Measurements from ENCODE around the gene REG3A. TPM values are rescaled to one million over a fixed set of nuclear protein-coding genes. Genes with fewer than 3 reads are reported as not detected.

Gene REG3A
- total and polyA plus RNA-seq, 2 experiments from 2014 or later: 0.30 to 0.70 TPM

DNA sequence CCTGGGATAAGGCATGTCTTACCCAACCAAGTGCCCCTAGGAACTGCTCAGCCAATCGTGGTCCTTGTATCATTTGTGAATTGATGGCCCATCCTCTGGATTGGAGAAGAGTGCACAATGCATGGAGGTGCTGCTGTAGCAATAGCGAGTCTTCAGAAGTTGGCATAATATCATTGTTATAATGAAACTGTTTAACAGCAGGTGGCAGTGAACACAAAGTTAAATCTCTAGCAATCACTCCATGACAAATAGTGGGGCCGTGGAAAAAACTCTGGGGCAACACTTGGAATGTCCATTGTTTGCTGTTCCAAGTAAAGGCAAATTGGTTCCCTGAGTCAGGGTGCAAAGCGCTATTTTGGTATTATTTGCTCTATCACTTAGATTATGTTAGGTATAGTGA lies 27.9 kb downstream of the REG3A start:
- Histone ChIP-seq H3K4me3 (no peak overlapping the region), H3K9me3 (ENCODE audit: low read depth) (no peaks in the 10 kb centered on the region), H3K4me1 (ENCODE audit: low read depth) (peaks cover 3% of the 10 kb centered on the region), H3K27ac (no peak overlapping the region), H3K27me3 (no peaks in the 10 kb centered on the region), H3K36me3 (no peaks in the 10 kb centered on the region)
- TF ChIP-seq, protein P1, sequence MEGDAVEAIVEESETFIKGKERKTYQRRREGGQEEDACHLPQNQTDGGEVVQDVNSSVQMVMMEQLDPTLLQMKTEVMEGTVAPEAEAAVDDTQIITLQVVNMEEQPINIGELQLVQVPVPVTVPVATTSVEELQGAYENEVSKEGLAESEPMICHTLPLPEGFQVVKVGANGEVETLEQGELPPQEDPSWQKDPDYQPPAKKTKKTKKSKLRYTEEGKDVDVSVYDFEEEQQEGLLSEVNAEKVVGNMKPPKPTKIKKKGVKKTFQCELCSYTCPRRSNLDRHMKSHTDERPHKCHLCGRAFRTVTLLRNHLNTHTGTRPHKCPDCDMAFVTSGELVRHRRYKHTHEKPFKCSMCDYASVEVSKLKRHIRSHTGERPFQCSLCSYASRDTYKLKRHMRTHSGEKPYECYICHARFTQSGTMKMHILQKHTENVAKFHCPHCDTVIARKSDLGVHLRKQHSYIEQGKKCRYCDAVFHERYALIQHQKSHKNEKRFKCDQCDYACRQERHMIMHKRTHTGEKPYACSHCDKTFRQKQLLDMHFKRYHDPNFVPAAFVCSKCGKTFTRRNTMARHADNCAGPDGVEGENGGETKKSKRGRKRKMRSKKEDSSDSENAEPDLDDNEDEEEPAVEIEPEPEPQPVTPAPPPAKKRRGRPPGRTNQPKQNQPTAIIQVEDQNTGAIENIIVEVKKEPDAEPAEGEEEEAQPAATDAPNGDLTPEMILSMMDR (IDR thresholded peaks at IDR 0.05; ENCODE audit: low read depth, low read length): no peak
- no peak for DNase-seq (ENCODE audit: low read depth in 1 of 2, low spot score in 1 of 2)

DNA sequence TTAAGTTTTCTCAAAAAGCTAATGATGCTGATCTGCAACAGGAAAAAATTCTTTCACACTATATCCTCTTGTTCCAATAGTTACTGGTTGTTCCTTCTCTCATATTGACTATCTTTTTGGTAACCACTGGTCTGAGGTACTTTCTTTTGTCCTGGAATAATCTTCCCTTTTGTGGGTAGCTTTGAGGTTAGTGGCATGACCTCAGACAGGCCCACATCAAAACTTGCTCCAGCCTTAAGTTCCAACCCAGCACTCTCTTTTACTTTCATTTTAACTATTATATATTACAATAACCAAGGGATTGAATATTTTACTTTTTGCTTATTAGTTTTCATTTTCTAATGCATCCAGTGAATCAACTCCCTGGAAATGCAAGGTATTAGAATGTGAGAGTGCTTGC lies 29.7 kb downstream of the REG3A start:
- no peak overlapping the region for H3K27ac ChIP-seq
- no peak overlapping the region for H3K4me3 ChIP-seq
- no peaks in the 10 kb centered on the region for H3K36me3 ChIP-seq
- TF ChIP-seq, protein P1 (IDR thresholded peaks at IDR 0.05; ENCODE audit: low read depth, low read length): no peak
- no peaks in the 10 kb centered on the region for H3K27me3 ChIP-seq
- DNase-seq (ENCODE audit: low read depth in 1 of 2, low spot score in 1 of 2): no peak
- H3K4me1 ChIP-seq (ENCODE audit: low read depth): peaks cover 3% of the 10 kb centered on the region
- no peaks in the 10 kb centered on the region for H3K9me3 ChIP-seq (ENCODE audit: low read depth)

DNA sequence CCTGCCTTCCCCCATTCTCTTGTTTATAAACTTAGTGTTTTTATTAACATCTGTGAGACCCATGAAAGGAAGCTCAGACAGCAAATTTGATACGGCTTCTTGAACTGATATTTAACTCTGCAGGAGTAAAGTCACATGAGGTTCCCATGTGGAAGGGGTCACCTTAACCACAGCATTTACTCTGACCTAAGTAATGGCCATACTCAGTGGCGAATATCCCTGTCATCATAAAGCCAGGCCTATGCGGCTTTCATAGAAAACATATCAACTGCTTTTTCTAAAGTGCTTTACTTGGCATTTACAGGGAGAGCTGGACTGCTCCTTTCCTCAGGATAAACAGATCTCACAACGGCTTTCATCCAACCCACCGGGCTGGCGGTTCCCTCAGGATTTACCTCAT lies 30.3 kb downstream of the REG3A start:
- Histone ChIP-seq H3K4me3 (no peak overlapping the region), H3K9me3 (ENCODE audit: low read depth) (no peaks in the 10 kb centered on the region), H3K27me3 (no peaks in the 10 kb centered on the region), H3K4me1 (ENCODE audit: low read depth) (peaks cover 4% of the 10 kb centered on the region), H3K27ac (no peak overlapping the region), H3K36me3 (no peaks in the 10 kb centered on the region)
- TF ChIP-seq, protein P1 (IDR thresholded peaks at IDR 0.05; ENCODE audit: low read depth, low read length): no peak
- DNase-seq (ENCODE audit: low read depth in 1 of 2, low spot score in 1 of 2): no peak

DNA sequence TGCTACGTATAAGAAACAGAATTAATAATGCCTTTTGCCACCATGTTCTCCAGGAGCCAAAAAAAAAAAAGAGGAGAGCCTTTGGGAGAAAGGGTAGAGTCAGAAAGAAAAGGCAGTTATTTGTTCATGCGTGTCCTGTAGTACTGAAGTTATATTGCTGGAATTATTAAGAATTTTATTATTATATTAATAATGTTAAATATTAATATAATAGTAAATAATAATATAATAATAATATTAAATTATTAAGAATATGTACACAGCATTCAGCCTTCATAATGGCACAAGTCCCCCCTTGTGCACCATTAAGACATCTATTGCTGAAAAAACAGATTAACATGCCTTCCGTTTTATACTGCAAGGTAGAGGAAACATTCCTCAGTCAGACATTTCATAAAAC lies 31.1 kb downstream of the REG3A start:
- H3K27ac ChIP-seq: no peak overlapping the region
- no peak overlapping the region for H3K4me3 ChIP-seq
- TF ChIP-seq, protein P1 (IDR thresholded peaks at IDR 0.05; ENCODE audit: low read depth, low read length): no peak
- H3K9me3 ChIP-seq (ENCODE audit: low read depth): no peaks in the 10 kb centered on the region
- no peaks in the 10 kb centered on the region for H3K27me3 ChIP-seq
- peaks cover 12% of the 10 kb centered on the region for H3K4me1 ChIP-seq (ENCODE audit: low read depth)
- no peaks in the 10 kb centered on the region for H3K36me3 ChIP-seq
- DNase-seq (ENCODE audit: low read depth in 1 of 2, low spot score in 1 of 2): no peak

DNA sequence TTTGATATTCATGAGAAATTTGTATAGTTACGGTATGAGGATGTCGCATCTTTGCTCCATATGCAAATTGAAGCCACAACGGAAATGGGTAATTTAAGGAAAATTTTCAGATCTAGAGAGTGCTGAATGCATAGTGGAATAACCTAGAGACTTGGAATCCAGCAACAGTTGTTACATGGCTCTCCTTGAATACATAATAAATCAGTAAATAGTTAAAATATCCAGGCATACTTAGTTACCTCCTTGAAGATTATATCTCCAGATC lies 33.9 kb downstream of the REG3A start:
- H3K27me3 ChIP-seq: no peaks in the 10 kb centered on the region
- no peaks in the 10 kb centered on the region for H3K9me3 ChIP-seq (ENCODE audit: low read depth)
- TF ChIP-seq, protein P1 (IDR thresholded peaks at IDR 0.05; ENCODE audit: low read depth, low read length): no peak
- peaks cover 9% of the 10 kb centered on the region for H3K4me1 ChIP-seq (ENCODE audit: low read depth)
- no peak for DNase-seq (ENCODE audit: low read depth in 1 of 2, low spot score in 1 of 2)
- no peak overlapping the region for H3K4me3 ChIP-seq
- no peaks in the 10 kb centered on the region for H3K36me3 ChIP-seq
- H3K27ac ChIP-seq: no peak overlapping the region

Data from cardiac muscle cell (in vitro differentiated cells and primary cell).